Parathyroid adenoma (tissue), 2 donors: ENCODE results near the gene BRD1.
"Not testable (repeated sequence)": the region's sequence is repeated elsewhere in the genome, so short reads cannot be mapped to it uniquely, and the experiment has no call there.

Experiments
- H2AFZ ChIP-seq: fragments of 300-600 bp; sonication (generic); one replicate; pipeline ENCODE4 v1.7.0; 2017; ENCODE audit warnings: antibody characterized with exemption, mild to moderate bottlenecking
- H3K27ac ChIP-seq: fragments of 300-600 bp; sonication (generic); one replicate; pipeline ENCODE4 v1.7.0; 2017
- H3K27me3 ChIP-seq: fragments of 300-600 bp; sonication (generic); one replicate; pipeline ENCODE4 v1.7.0; 2017; ENCODE audit warnings: low read length; ENCODE audit not compliant: control insufficient read depth, insufficient read depth
- H3K36me3 ChIP-seq: fragments of 300-600 bp; sonication (generic); one replicate; pipeline ENCODE4 v1.7.0; 2017; ENCODE audit warnings: low read length; ENCODE audit not compliant: control insufficient read depth, insufficient read depth
- H3K4me1 ChIP-seq: fragments of 300-600 bp; sonication (generic); one replicate; pipeline ENCODE4 v1.7.0; 2017; ENCODE audit warnings: control low read depth
- H3K4me2 ChIP-seq: fragments of 300-600 bp; sonication (generic); one replicate; pipeline ENCODE4 v1.7.0; 2017; ENCODE audit warnings: low read length
- H3K4me3 ChIP-seq: fragments of 300-600 bp; sonication (generic); one replicate; pipeline ENCODE4 v1.7.0; 2017; ENCODE audit warnings: low read depth, low read length
- H3K79me2 ChIP-seq: fragments of 300-600 bp; sonication (generic); one replicate; pipeline ENCODE4 v1.7.0; 2017; ENCODE audit warnings: control low read depth
- H3K9ac ChIP-seq: fragments of 300-600 bp; sonication (generic); one replicate; pipeline ENCODE4 v1.7.0; 2017; ENCODE audit warnings: mild to moderate bottlenecking
- H3K9me3 ChIP-seq: fragments of 300-600 bp; sonication (generic); one replicate; pipeline ENCODE4 v1.7.0; 2017; ENCODE audit warnings: low read length; ENCODE audit not compliant: control insufficient read depth
- TF ChIP-seq, protein P1 (sequence below): fragments of 300-600 bp; sonication (generic); IDR thresholded peaks from one replicate; pipeline ENCODE4 v1.7.0; 2017; ENCODE audit warnings: antibody characterized with exemption, mild to moderate bottlenecking
- donor health status: primary hyperparathyroidism.

The BRD1 gene

GRCh38 chr22:49853981-49854831, 26.5 kb upstream of the BRD1 start:
- Histone ChIP-seq H2AFZ (no peak overlapping the region), H3K9me3 (no peaks in the 10 kb centered on the region), H3K4me3 (peak overlapping the region; percentile 62), H3K9ac (no peak overlapping the region), H3K79me2 (peaks cover 3% of the 10 kb centered on the region), H3K4me2 (peak overlapping the region; percentile 84), H3K4me1 (peaks cover 4% of the 10 kb centered on the region), H3K27me3 (no peaks in the 10 kb centered on the region), H3K36me3 (no peaks in the 10 kb centered on the region), H3K27ac (peak overlapping the region; percentile 12)
- TF ChIP-seq, protein P1, sequence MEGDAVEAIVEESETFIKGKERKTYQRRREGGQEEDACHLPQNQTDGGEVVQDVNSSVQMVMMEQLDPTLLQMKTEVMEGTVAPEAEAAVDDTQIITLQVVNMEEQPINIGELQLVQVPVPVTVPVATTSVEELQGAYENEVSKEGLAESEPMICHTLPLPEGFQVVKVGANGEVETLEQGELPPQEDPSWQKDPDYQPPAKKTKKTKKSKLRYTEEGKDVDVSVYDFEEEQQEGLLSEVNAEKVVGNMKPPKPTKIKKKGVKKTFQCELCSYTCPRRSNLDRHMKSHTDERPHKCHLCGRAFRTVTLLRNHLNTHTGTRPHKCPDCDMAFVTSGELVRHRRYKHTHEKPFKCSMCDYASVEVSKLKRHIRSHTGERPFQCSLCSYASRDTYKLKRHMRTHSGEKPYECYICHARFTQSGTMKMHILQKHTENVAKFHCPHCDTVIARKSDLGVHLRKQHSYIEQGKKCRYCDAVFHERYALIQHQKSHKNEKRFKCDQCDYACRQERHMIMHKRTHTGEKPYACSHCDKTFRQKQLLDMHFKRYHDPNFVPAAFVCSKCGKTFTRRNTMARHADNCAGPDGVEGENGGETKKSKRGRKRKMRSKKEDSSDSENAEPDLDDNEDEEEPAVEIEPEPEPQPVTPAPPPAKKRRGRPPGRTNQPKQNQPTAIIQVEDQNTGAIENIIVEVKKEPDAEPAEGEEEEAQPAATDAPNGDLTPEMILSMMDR: no peak

GRCh38 chr22:49852898-49853894, 25.5 kb upstream of the BRD1 start, which contains the start of gene ZBED4:
Gene ZBED4 (plus strand): TSS chr22:49853844. CDS start chr22:49883663, 29,819 bp downstream.
- Histone ChIP-seq H3K4me1 (peaks cover 4% of the 10 kb centered on the region), H3K27me3 (no peaks in the 10 kb centered on the region), H3K4me3 (peak within 1 kb of the TSS; percentile 62), H2AFZ (peak within 1 kb of the TSS; percentile 70), H3K9me3 (no peaks in the 10 kb centered on the region), H3K4me2 (peak within 1 kb of the TSS; percentile 90), H3K9ac (no peak within 1 kb of the TSS), H3K36me3 (no peaks in the 10 kb centered on the region), H3K79me2 (peaks cover 3% of the 10 kb centered on the region), H3K27ac (peak within 1 kb of the TSS; percentile 25)
- TF ChIP-seq, protein P1: no peak

DNA sequence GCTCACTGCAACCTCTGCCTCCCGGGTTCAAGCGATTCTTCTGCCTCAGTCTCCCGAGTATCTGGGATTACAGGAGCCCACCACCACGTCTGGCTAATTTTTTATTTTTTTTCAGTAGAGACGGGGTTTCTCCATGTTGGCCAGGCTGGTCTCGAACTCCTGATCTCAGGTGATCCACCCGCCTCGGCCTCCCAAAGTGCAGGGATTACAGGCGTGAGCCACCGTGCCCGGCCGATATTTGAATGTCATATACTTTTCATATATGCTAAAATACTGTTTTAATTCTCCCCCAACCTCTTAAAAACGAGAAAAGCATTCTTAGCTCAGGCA, 24.9 kb upstream of the BRD1 start:
- not testable (repeated sequence) for H3K27ac ChIP-seq, H3K27me3 ChIP-seq, H3K9ac ChIP-seq, H3K4me1 ChIP-seq, H3K79me2 ChIP-seq, H3K36me3 ChIP-seq, H3K9me3 ChIP-seq
- Histone ChIP-seq H3K4me3 (peak overlapping the region; percentile 62), H2AFZ (peak overlapping the region; percentile 70), H3K4me2 (peak overlapping the region; percentile 90)

DNA sequence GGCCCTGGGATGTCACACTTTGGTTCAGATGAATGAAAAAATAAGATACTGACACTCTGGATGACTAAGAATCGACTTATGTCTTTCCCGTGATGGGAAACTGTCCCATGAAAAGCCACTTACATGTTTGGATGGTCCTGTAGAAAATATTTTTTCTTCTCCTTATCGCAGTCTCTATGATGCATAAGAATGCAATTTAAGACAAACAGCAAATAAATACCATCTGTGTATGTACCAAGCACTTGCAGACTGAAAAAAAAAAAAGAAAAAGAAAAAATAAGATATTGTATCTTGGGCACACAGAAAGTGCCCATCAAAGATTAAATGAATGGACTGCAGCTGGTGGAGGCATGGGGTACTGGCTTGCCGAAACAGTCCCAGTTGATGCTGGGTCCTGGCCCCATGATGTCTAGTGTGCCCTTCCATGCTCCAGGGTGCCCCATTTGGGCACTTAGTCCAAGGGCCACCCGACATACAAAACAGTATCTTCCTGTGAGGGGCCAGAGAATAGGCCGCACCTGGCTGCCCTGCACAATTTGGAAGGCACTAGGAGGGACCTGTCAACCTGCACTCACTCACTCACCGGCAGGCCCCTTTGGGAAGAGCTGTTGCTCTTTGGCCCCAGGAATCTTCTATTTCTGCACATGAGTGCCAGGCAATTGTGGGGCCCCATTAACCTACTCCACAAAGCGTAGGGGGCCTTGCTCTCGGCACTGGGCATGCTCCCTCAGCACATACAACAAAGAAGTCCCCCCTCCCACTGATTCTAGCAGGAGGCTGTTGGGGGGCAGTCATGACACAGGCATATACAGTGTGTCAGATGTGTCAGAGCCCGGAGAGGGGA, 23.5 kb upstream of the BRD1 start:
- Histone ChIP-seq H2AFZ (no peak overlapping the region), H3K4me3 (no peak overlapping the region), H3K9ac (no peak overlapping the region), H3K79me2 (no peaks in the 10 kb centered on the region), H3K4me1 (peaks cover 4% of the 10 kb centered on the region), H3K27me3 (no peaks in the 10 kb centered on the region), H3K36me3 (no peaks in the 10 kb centered on the region), H3K27ac (no peak overlapping the region), H3K9me3 (no peaks in the 10 kb centered on the region), H3K4me2 (no peak overlapping the region)
- TF ChIP-seq, protein P1: no peak
